Measurements from ENCODE around the gene SUN1. TPM values are rescaled to one million over a fixed set of nuclear protein-coding genes. Genes with fewer than 3 reads are reported as not detected.

Gene SUN1, protein sequence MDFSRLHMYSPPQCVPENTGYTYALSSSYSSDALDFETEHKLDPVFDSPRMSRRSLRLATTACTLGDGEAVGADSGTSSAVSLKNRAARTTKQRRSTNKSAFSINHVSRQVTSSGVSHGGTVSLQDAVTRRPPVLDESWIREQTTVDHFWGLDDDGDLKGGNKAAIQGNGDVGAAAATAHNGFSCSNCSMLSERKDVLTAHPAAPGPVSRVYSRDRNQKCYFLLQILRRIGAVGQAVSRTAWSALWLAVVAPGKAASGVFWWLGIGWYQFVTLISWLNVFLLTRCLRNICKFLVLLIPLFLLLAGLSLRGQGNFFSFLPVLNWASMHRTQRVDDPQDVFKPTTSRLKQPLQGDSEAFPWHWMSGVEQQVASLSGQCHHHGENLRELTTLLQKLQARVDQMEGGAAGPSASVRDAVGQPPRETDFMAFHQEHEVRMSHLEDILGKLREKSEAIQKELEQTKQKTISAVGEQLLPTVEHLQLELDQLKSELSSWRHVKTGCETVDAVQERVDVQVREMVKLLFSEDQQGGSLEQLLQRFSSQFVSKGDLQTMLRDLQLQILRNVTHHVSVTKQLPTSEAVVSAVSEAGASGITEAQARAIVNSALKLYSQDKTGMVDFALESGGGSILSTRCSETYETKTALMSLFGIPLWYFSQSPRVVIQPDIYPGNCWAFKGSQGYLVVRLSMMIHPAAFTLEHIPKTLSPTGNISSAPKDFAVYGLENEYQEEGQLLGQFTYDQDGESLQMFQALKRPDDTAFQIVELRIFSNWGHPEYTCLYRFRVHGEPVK
- total RNA-seq, result 100 to 1,000 TPM; 194 to 198 TPM
- polyA plus RNA-seq, result 10 to 100 TPM; 26.1 to 37.5 (median 27.9) TPM
- total RNA-seq, result 106 to 457 (median 143) reads per million in 6 experiments

DNA sequence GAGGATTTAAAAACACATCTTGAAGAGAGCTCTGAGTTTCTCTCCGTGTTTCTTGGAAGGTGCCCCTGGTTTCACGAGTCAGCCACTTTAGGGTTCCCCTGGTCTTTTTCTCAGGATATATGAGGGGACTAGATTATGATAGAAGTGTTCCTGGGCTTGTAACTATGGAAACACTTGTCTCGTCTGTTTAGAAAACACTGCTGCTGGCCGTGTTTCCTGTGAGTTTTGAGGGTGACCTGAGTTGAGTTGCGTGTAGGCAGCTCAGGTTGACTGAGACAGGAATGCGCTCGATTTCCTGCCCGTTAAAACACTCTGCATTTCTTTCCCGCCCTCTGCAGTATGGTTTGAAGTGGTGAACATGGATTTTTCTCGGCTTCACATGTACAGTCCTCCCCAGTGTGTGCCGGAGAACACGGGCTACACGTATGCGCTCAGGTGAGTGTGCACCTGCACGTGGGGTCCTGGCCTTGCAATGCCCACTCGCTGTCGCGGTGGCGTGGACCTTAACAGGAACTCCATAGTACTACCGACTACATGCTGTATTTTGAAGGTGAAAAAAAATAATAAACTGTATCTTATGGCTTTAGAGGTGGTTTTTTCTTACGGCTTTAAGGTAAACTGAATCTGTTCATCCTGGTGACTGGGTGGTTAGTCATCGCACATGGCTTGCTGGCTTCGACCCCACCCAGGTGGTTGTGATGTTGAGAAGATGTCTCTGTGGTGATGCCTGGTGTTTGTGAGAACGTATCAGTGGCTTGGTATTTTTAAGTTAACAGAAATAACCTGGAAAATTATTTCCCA is at the start of gene SUN1:
Gene SUN1 (plus strand): TSS at position 310 of the 801 bp plus-strand sequence. CDS start 49 bp downstream, at position 359.
- DNase-seq (peak in 9 of 10 donors; percentile 35 to 89 (median 67)), ATAC-seq (peak; percentile 79 to 91)
- Mint-ChIP-seq H3K4me1 (peaks cover 23 to 62% (median 56%) of the 10 kb centered on the region in 4 donors), H3K9me3 (no peaks in the 10 kb centered on the region), H3K27me3 (no peaks in the 10 kb centered on the region), H3K36me3 (peaks cover 0 to 24% (median 3%) of the 10 kb centered on the region in 3 donors), H3K4me3 (peak within 1 kb of the TSS; percentile 60 to 91 (median 87)), H3K27ac (peak within 1 kb of the TSS; percentile 76 to 100 (median 95))
- POLR2A ChIA-PET, result interaction anchor here (0.7 to 3.0 kb wide), 7 partner anchors 12 to 47 kb away, joined by 3 to 21 read pairs (median 4); partner anchors contain the start of gene GET4

DNA sequence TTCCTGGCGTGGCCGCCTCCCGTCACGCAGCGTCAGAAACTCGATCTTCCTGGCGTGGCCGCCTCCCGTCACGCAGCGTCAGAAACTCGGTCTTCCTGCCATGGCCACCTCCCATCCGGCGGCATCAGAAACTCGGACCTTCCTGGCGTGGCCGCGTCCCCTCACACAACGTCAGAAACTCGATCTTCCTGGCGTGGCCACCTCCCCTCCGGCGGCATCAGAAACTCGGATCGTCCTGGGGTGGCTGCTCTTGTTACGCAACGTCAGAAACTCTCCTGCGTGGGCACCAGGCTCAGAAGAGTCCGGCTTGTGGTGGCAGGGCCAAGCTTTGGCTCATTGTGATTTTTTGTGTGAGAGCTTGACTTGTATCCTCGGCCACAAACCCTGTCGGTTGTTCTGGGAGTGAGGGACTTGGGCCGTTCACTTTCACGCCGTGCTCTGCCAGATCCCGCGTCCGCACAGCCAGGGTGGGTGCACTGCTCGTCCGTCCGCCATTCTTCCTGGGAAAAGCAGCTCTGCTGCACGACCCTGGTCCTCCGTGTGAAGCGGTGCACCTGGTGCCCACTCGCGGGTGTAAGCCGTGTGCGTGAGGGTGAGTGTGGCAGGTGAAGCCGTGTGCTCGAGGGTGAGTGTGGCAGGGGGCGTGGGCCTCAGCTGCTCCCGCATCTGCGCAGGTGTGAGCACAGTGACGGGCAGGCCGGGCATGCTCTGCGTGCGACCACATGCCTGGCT is 49.4 kb upstream of the SUN1 start:
- DNase-seq, result no peak
- POLR2A ChIA-PET, result no interaction called here
- Mint-ChIP-seq H3K9me3 (no peaks in the 10 kb centered on the region), H3K36me3 (peaks cover 0 to 36% (median 5%) of the 10 kb centered on the region in 3 donors), H3K27ac (no peak overlapping the region), H3K27me3 (no peaks in the 10 kb centered on the region), H3K4me3 (no peak overlapping the region), H3K4me1 (peaks cover 0 to 2% (median 0%) of the 10 kb centered on the region in 4 donors)
- no peak for ATAC-seq

DNA sequence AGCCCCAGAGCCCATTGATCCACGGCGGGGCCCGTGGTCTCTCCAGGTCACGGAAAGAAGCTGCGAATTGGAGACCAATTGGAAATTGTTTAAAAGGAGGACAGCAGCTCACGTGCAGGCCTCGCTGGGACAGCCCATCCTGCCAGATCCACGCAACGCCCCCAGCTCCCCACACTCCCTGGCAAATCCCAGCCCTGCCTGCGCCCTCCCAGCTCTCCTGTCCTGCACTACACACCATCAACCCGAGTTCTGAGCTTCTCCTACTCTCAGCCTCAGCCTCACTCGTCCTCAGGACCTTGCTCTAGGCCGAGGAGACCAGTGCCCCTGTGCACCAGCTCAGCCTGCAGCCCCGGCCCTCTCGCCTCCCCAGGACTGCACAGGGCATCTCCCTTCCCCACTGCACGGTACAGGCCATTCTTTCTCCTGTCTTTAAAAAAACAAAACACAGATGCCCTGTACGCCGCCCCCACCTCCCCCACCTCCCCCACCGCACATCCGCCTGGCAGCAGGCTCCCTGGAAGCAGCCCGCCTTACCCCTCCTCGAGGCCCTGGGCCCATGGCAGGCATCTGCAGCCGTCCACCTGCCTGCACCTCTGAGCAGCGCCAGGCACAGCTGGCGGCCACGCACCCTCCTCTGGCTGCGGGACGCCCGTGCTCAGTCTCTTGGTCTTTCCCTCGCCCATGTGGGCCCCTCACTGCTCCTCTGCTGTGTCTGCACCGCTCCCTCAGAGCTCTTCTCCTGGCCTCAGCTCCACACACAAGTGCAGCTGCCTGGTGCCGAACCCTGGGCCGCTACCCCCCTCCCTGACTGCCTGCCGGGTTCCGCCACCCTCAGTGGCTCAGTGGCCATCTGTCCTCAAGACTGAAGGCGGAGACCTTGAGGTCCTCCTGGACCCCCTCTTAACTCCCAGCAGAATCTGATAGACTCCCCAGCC is 48.5 kb upstream of the SUN1 start:
- no peak for DNase-seq
- Mint-ChIP-seq H3K27me3 (no peaks in the 10 kb centered on the region), H3K9me3 (no peaks in the 10 kb centered on the region), H3K27ac (no peak overlapping the region), H3K36me3 (peaks cover 4 to 32% (median 8%) of the 10 kb centered on the region in 3 donors), H3K4me1 (peaks cover 0 to 2% (median 0%) of the 10 kb centered on the region in 4 donors), H3K4me3 (peak overlapping the region in 1 of 10 donors; percentile 29)
- POLR2A ChIA-PET, result interaction anchor here (0.7 kb wide), 1 partner anchor 80 kb away, joined by 3 read pairs; no protein-coding TSS in a partner anchor
- no peak for ATAC-seq

DNA sequence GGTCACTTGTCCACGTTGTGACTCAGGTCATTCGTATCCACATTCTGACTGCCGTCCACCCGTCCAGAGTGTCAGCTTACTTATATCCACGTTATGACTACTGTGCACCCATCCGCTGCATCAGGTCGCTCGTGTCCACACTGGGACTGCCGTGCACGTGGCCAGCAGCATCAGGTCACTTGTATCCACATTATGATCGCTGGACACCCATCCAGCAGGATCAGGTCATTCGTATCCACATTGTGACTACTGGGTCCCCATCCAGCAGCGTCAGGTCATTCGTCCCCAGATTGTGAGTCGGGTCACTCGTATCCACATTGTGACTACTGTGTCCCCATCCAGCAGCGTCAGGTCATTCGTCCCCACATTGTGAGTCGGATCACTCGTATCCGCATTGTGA is 47.3 kb upstream of the SUN1 start:
- ATAC-seq (no peak), DNase-seq (no peak)
- Mint-ChIP-seq H3K4me1 (peaks cover 0 to 2% (median 0%) of the 10 kb centered on the region in 4 donors), H3K4me3 (no peak overlapping the region), H3K27ac (peak overlapping the region in 2 of 10 donors; percentile 63), H3K36me3 (peaks cover 7 to 30% (median 8%) of the 10 kb centered on the region in 3 donors), H3K27me3 (no peaks in the 10 kb centered on the region), H3K9me3 (no peaks in the 10 kb centered on the region)
- POLR2A ChIA-PET, result interaction anchor here (0.9 kb wide), 1 partner anchor 47 kb away, joined by 4 read pairs; the partner anchor contains the start of gene SUN1

- Mint-ChIP-seq H3K4me3 (no peak overlapping the region), H3K9me3 (no peaks in the 10 kb centered on the region), H3K27ac (peak overlapping the region in 1 of 10 donors; percentile 63), H3K36me3 (peaks cover 5 to 25% (median 7%) of the 10 kb centered on the region in 3 donors), H3K27me3 (no peaks in the 10 kb centered on the region), H3K4me1 (peaks cover 0 to 2% (median 0%) of the 10 kb centered on the region in 4 donors)
- POLR2A ChIA-PET, result interaction anchor here (0.9 to 2.1 kb wide), 3 partner anchors 47 to 91 kb away, joined by 4 to 6 read pairs (median 4); partner anchors contain the start of genes GET4 and SUN1
- ATAC-seq (no peak), DNase-seq (no peak)
These were observed 46.9 kb upstream of the SUN1 start for GRCh38 chr7:785416-785815.

DNA sequence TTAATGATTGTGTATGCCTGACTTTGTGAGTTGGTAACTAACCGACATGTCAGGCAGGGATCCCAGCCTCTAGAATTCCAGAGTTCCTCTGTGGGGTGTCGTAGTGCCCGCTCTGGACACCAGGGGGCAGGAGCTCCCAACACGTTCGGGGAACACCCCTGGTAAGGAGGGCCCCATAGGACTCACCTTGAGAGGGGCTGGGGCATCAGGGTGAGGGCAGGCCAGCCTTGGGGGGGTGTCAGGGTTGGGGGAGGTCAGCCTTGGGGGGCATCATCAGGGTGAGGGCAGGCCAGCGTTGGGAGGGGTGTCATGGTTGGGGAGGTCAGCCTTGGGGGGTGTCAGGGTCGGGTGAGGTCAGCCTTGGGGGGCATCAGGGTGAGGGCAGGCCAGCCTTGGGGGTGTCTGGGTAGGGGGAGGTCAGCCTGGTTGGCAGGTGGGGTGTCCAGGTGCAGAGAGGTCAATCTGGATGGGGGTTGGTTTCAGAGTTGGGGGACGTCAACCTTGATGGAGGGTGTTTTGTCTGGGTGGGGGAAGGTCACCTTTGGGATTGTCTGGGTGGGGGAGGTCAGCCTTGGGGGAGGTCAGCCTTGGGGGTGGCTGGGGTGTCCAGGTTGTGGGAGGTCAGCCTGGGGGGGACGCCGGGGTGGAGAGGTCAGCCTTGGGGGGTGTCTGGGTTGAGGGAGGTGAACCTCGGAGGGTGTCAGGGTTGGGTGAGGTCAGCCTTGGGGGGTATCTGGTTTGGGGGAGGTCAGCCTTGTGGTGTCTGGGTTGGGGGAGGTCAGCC is 45.6 kb upstream of the SUN1 start:
- peak overlapping the region in 3 of 10 donors; percentile 16 to 78 (median 18) for H3K27ac Mint-ChIP-seq
- POLR2A ChIA-PET, result interaction anchor here (0.7 to 2.1 kb wide), 4 partner anchors 23 to 89 kb away, joined by 4 to 6 read pairs (median 4); partner anchors contain the start of gene GET4

GRCh38 chr7:787332-788240 is 44.7 kb upstream of the SUN1 start:
- no peak for ATAC-seq
- no peak overlapping the region for H3K27ac Mint-ChIP-seq
- H3K9me3 Mint-ChIP-seq, result no peaks in the 10 kb centered on the region
- H3K4me1 Mint-ChIP-seq, result peaks cover 0 to 2% (median 0%) of the 10 kb centered on the region in 4 donors
- POLR2A ChIA-PET, result interaction anchor here (0.7 to 2.1 kb wide), 3 partner anchors 45 to 89 kb away, joined by 3 to 6 read pairs (median 5); partner anchors contain the start of genes GET4 and SUN1
- H3K27me3 Mint-ChIP-seq, result no peaks in the 10 kb centered on the region
- DNase-seq, result no peak
- peaks cover 3 to 10% (median 7%) of the 10 kb centered on the region in 3 donors for H3K36me3 Mint-ChIP-seq
- no peak overlapping the region for H3K4me3 Mint-ChIP-seq

More for the DNA sequence above, 45.6 kb upstream of the SUN1 start:
- DNase-seq (peak; percentile 46 to 84 (median 66)), ATAC-seq (peak; percentile 92 to 95)
- Mint-ChIP-seq H3K36me3 (peaks cover 5 to 15% (median 7%) of the 10 kb centered on the region in 3 donors), H3K4me3 (no peak overlapping the region), H3K4me1 (peaks cover 0 to 2% (median 0%) of the 10 kb centered on the region in 4 donors), H3K27me3 (no peaks in the 10 kb centered on the region), H3K9me3 (no peaks in the 10 kb centered on the region)

- peaks cover 0 to under 1% (median 0%) of the 10 kb centered on the region in 4 donors for H3K4me1 Mint-ChIP-seq
- H3K9me3 Mint-ChIP-seq, result no peaks in the 10 kb centered on the region
- POLR2A ChIA-PET, result no interaction called here
- no peak overlapping the region for H3K27ac Mint-ChIP-seq
- ATAC-seq (no peak), DNase-seq (no peak)
- H3K4me3 Mint-ChIP-seq, result no peak overlapping the region
- H3K27me3 Mint-ChIP-seq, result no peaks in the 10 kb centered on the region
- peaks cover 2 to 7% (median 6%) of the 10 kb centered on the region in 3 donors for H3K36me3 Mint-ChIP-seq
These were observed 40.8 kb upstream of the SUN1 start for GRCh38 chr7:791519-791918.

DNA sequence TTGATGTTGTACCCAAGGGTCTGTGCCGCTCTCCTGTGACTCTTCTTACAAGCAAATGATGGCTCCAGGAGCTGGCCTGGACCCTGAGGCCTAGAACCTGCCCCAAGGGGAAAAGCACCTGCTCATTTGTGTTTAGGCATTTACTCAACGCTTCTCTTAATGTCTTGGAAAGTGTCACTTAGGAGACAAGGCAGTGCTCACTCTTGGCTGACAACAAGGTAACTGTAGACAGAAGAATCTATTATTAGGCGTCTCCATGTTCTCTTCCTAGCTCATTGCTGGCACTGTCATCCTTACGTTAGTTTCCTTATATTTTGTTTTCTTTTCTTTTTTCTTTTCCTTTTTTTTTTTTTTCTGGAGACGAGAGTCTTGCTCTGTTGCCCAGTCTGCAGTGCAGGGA is 38.1 kb upstream of the SUN1 start:
- H3K4me1 Mint-ChIP-seq, result peaks cover 0 to 1% (median 0%) of the 10 kb centered on the region in 4 donors
- H3K27me3 Mint-ChIP-seq, result no peaks in the 10 kb centered on the region
- H3K36me3 Mint-ChIP-seq, result peaks cover 0 to 6% (median 2%) of the 10 kb centered on the region in 3 donors
- no peak overlapping the region for H3K4me3 Mint-ChIP-seq
- ATAC-seq (no peak), DNase-seq (no peak)
- H3K9me3 Mint-ChIP-seq, result no peaks in the 10 kb centered on the region
- POLR2A ChIA-PET, result no interaction called here
- H3K27ac Mint-ChIP-seq, result peak overlapping the region in 1 of 10 donors; percentile 38
